ENCODE results near the gene PDCD5.
"Not testable (repeated sequence)": the region's sequence is repeated elsewhere in the genome, so short reads cannot be mapped to it uniquely, and the experiment has no call there.

The PDCD5 gene

GRCh38 chr19:32580901-32581704, at the start of gene PDCD5:
Gene PDCD5, plus strand, starts transcription at chr19:32581190. Its CDS starts 72 bp downstream, at chr19:32581262.
- no peak for FAIRE-seq

GRCh38 chr19:32532233-32532632, 48.8 kb upstream of the PDCD5 start:
- no peak for FAIRE-seq

GRCh38 chr19:32537580-32537979, 43.4 kb upstream of the PDCD5 start:
- FAIRE-seq, result no peak

- no peak for FAIRE-seq
These were observed 41.6 kb upstream of the PDCD5 start for GRCh38 chr19:32539240-32539916.

GRCh38 chr19:32540621-32541020, 40.4 kb upstream of the PDCD5 start:
- FAIRE-seq, result no peak

GRCh38 chr19:32541376-32541775, 39.6 kb upstream of the PDCD5 start:
- not testable (repeated sequence) for FAIRE-seq

- FAIRE-seq, result no peak
These were observed 38.4 kb upstream of the PDCD5 start for GRCh38 chr19:32542477-32543108.

GRCh38 chr19:32543115-32543900, 37.7 kb upstream of the PDCD5 start:
- FAIRE-seq, result no peak

GRCh38 chr19:32544917-32545316, 36.1 kb upstream of the PDCD5 start:
- no peak for FAIRE-seq

- no peak for FAIRE-seq
These were observed 30.3 kb upstream of the PDCD5 start for GRCh38 chr19:32550666-32551065.

GRCh38 chr19:32555786-32556185, 25.2 kb upstream of the PDCD5 start:
- no peak for FAIRE-seq

GRCh38 chr19:32558607-32559228, 22.3 kb upstream of the PDCD5 start:
- no peak for FAIRE-seq

GRCh38 chr19:32563761-32564160, 17.2 kb upstream of the PDCD5 start:
- FAIRE-seq, result no peak

- no peak for FAIRE-seq
These were observed 14.7 kb upstream of the PDCD5 start for GRCh38 chr19:32566246-32566830.

GRCh38 chr19:32567486-32567885, 13.5 kb upstream of the PDCD5 start:
- FAIRE-seq, result no peak

- FAIRE-seq, result peak; percentile 67
These were observed 10.8 kb upstream of the PDCD5 start for GRCh38 chr19:32570081-32570785.

- FAIRE-seq, result not testable (repeated sequence)
These were observed 9.4 kb upstream of the PDCD5 start for GRCh38 chr19:32571471-32572075.

GRCh38 chr19:32572700-32573491, 8.1 kb upstream of the PDCD5 start:
- FAIRE-seq, result not testable (repeated sequence)

- FAIRE-seq, result no peak
These were observed 7.5 kb upstream of the PDCD5 start for GRCh38 chr19:32573492-32573794.

GRCh38 chr19:32576790-32577189, 4.2 kb upstream of the PDCD5 start:
- FAIRE-seq, result no peak
